ELF-1 (cell line): ENCODE data around the gene FXR2.
"Not testable (repeated sequence)": the region's sequence is repeated elsewhere in the genome, so short reads cannot be mapped to it uniquely, and the experiment has no call there.

ENCODE experiments used
- DNase-seq: peaks from one replicate; pipeline ENCODE4 v3.0.0-alpha.2; 2016; ENCODE audit warnings: low read depth, low spot score

FXR2 gene

DNA sequence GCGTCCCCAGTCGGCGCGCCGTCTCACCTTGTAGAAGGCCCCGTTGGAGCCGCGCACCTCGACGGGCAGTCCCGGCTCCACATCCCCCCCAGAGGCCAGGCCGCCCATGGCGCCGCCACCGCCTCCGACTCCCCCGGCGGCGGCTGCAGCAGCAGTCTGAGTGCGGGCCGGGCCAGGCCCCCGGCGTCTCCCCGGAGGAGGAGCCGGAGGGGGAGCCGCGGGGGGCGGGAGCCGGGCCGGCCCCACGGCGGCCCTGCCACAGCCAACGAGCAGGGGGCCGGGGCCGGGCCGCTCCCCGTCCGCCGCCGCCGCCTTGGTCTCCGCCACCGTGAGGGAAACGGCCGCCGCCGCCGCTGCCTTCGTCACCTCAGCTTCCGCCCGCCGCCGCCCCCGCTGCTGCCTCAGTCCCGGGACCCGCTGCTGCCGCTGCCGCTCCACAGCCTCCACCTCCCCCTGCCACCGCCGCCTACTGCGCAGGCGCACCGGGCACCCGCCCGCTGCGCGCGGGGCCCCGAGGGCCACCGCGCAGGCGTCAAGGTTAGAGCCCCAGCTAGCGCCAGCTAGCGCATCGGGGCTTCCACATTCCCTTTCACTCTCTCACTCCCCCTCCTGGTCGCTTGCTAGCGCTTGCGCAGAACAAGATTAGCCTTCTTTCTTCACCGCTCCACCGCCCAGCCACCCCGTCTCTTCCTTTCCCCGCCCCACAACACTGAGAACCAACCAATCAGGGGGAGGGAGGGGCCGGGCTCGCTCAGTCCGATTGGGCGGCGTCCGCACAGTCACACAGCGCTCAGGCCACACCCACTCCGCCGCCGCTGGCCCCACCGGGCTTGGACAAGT lies at the start of gene FXR2:
TSS of gene FXR2 (minus strand) at position 473 of the 840 bp plus-strand sequence. CDS start at position 108, 365 bp downstream.
- peak; percentile 100 for DNase-seq

DNA sequence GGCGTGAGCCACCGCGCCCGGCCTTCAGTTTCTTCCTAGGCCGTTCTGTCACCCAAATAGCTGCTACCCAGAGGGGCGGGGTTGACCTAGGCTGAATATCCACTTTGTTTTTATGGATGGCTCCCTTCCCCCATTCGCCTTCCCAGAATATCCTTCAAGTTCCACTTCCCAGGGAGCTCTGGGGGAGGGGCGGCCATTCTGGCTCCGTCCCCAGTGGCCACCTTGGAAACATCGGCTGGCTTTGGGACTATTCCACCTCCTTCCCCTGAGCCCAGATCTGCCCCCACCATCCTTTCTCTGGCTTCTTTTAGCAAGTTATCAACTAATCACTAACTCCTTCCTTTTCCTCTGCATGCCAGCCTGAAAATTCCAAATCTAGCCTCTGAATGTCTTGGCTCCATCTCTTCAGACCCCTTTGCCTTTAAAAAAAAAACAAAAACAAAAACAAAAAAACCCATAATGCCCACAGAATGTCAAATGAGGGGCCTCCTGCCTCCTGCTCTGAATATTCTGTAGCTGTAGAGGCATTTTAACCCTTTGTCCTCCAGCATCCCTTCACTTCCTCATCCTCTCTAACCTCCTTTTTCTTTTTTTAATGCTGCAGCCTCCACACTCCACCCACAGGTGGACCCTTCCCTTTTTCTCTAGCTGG lies 42.4 kb upstream of the FXR2 start:
- peak; percentile 94 for DNase-seq

DNA sequence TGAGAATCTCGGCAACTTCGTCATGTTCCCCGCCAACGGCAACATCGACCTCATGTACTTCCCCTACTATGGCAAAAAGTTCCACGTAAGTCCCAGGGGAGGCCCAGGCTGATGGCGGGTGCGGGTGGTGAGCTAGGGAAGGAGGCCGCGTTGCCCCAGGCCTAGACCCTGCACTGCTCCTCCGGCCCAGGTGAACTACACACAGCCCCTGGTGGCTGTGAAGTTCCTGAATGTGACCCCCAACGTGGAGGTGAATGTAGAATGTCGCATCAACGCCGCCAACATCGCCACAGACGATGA lies 40.8 kb upstream of the FXR2 start:
- no peak for DNase-seq

DNA sequence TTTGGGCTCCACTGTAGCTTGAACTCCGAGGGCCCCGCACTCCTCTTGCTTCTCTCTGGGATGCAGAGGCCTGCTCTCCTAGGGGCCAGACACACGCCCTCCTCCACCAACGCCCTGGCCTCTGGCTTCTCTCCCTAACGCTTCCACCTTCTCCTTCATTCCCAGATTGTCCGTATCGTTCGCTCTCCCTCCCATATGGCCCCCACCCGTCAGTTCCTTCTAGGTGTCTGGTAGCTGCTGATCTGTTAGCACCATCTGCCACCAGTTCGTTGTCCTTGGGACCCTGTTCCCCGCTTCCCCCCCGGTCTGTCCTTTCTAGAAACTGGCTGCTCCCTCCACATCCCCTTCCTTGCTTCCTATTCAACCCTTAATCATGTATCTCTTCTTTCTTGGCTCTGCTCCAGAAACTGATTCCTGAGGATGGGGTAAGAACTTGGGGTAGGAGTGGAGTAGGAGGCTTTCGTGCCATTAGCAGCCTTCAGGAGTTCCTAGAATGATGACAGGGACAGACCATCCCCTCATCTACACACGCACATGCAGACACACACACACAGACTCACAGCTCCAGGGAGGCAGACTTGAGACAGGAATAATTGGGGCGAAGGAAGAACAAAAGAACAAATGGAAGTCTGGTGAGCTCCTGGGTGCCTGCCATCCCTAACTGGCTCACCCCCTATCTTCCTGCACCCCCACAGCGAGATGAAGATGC lies 40.3 kb upstream of the FXR2 start:
- DNase-seq, result no peak

DNA sequence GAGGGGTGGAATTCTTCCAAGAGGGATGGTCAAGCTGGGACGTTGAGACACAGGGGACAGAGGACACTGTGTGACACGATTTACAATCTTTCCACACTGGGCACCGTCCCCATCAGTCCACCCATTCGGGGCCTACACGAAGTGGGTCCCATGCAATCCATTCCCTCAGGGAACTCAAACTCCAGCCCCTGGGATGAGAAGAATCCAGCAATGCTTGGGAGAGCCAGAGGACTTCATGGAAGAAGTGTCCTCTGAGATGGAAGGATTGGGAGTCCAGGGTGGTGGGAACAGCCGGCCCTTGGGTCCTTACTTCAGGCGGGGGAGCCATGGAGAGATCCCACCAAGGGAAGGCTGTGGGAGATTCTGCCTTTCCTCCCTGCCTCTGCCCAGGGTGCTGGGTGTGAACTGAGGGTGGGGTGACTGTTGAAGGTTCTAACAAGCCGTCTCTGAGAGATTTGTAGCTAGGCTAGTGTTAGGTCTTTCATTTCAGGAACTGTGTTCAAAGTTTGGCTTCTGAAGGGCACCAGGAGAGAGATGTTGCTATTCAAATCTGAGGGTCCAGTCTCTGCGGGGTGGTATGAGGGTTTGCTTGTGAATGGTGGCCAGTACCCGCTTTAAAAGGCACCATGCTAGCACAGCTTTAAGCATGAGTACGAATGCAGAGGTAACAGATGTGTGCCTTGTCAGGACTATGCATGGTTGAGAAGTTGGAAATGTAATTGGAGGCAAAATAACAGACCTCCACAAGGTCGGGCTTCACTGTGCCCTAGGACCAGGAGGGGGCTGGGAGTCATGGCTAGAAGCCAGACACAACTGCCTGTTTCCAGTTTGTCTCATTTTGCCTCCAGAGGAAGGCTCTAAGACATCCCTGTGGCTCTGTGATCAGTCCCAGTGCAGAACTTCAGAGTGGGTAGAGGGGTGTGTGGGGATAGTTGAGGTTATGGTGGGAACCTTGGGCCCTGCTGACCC lies 38.0 kb upstream of the FXR2 start:
- DNase-seq, result no peak

DNA sequence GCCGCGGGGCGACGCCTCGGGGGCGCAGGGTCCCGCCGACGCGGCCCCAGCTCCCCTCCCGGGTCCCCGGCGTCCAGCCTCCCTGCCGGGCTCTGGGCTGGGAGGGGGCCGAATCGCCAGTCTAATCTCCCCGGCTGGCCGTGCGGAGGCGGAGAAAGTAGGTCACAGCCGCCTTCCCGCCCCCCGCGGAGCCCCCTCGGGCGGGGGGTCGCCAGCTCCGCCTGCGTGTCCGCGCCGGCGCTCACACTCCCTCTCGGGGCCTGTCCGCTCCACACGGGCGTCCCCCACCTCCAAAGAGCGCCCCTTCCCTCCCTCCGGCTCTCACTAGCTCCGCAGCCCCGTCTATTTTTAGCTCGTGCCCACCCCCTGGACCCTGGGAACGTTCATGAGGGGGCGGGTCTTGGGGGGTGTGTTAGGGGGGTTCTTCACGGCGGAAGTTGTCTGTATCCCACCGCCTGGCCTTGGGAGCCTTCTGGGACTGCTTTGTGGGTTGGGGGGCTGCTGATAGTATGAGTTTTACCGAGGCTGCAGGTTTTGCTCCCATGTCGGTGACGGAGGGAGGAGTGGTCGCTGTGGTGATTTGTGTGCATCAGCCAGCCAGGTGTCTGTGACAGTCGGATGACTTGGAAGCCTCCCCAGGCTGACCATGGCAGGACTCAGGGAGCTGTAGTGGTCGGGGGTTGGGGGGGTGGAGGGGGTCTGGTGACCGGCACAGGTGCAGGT lies 37.1 kb upstream of the FXR2 start:
- DNase-seq, result peak; percentile 26

DNA sequence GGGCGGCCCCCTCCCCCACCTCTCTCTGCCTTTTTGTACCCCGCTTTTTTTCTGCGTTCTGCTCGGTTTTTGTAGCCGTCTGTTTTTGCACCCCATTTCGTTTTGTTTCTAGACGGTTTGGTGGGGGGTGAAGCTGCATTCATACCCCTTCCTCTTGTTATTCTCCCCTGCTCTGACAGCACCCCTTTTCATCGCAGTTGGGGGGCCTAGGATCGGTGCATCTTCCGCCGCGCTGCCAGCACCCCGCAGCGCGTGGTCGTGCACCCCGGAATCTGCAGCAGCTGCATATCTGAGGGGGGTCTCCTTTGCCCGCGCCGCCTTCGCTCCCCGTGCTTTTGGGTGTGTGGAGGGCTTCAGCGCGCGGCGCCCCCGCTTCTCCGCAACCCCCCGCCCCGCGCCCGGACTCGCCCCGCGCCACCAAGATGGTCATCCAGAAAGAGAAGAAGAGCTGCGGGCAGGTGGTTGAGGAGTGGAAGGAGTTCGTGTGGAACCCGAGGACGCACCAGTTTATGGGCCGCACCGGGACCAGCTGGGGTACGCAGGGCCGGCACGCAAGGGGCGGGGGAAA lies 36.5 kb upstream of the FXR2 start:
- DNase-seq, result no peak

DNA sequence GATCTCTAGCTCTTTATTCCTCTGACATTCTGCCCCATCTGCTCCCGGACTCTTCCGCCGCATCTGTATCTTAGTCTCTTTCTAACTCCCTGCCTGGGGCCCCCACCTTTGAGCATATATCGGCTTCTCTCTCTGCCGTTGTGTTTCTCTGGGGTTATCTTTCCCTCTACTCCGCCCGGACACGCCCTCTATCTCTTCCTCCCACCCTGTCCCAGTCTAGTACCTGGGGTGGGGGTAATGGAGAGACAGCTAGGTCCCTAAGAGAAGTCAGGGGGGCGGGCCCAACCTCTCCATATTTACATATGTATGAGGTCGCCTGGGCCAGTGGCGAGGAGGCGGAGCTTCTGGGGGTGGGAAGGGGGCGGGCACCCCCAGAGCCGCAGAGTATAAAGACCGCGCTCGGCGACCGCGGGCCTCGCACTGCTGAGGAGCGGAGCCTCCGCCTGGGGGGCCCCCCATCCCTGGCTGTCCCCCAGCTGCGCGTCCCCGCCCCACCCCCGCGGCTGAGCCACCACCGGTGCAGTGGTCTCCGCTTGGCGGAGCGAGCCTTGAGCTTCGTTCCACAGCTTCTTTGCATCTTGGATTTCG lies 35.9 kb upstream of the FXR2 start, which contains the start of gene ATP1B2:
TSS of gene ATP1B2 (plus strand) at position 418 of the 588 bp plus-strand sequence. CDS start 593 bp downstream, outside the sequence.
- DNase-seq, result peak; percentile 88

DNA sequence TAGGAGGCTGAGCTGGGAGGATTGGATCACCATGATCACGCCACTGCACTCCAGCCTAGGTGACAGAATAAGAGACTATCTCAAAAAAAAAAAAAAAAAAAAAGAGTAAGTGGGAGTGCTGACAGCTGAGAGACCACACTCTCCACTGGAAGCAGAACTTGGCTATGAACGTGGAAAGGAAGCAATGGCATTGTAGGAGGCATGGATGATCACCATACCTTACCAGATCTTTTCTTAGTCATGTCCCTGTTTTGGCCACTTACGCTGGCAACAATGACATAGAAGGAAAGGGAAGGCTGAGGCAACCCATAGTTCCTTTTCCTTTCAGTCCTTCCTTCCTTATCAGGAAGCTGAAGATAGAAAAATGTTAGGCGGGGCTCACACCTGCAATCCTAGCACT lies 32.3 kb upstream of the FXR2 start:
- DNase-seq, result no peak

DNA sequence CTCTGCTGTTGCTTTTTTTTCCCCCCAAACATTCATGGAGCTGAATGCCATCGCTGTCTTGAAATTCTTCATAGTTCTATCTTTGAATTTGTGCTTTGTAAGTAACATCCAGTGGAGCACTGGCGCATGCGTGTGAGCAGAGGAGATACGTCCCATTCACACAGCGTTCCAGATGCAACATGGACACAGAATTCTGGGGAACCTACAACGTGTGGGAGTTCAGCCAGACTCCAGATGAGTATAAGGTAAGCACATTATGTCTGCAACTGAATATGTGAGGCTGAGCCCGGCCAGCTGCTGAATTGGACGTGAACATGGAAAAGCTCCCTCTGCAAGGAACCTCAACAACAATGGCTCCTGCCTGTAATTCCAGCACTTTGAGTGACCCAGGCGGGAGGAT lies 31.8 kb upstream of the FXR2 start:
- DNase-seq, result no peak

DNA sequence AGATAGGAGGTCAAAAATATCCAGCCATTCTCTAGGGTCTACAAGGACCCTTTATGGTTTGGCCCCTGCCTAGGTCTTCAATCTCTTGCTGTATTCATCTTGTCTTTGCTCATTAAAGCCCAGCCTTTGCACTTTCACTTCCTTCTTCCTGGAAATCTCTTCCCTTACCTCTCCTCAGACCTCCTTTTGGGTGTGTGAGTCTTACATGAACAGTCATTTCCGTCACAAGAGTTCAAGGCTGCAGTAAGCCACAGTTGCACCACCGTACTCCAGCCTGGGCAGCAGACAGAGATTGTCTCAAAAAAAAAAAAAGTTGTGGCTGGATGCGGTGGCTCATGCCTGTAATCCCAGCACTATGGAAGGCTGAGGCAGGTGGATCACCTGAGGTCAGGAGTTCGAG lies 30.1 kb upstream of the FXR2 start:
- no peak for DNase-seq

DNA sequence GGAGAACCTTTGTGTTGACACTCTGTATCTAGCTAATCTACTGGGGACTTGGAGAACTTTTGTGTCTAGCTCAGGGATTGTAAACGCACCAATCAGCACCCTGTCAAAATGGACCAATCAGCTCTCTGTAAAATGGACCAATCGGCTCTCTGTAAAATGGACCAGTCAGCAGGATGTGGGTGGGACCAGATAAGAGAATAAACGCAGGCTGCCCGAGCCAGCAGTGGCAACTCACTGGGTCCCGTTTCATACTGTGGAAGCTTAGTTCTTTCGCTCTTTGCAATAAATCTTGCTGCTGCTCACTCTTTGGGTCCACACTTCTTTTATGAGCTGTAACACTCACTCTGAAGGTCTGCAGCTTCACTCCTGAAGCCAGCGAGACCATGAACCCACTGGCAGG lies 26.9 kb upstream of the FXR2 start:
- not testable (repeated sequence) for DNase-seq

DNA sequence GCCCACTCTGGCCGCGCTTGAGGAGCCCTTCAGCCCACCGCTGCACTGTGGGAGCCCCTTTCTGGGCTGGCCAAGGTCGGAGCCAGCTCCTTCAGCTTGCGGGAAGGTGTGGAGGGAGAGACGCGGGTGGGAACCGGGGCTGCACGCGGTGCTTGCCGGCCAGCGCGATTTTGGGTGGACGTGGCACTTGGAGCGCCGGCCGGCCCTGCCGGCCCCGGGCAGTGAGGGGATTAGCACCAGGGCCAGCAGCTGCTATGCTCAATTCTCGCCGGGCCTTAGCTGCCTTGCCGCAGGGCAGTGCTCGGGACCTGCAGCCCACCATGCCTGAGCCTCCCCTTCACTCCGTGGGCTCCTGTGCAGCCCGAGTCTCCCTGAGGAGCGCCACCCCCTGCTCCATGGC lies 26.1 kb upstream of the FXR2 start:
- no peak for DNase-seq

DNA sequence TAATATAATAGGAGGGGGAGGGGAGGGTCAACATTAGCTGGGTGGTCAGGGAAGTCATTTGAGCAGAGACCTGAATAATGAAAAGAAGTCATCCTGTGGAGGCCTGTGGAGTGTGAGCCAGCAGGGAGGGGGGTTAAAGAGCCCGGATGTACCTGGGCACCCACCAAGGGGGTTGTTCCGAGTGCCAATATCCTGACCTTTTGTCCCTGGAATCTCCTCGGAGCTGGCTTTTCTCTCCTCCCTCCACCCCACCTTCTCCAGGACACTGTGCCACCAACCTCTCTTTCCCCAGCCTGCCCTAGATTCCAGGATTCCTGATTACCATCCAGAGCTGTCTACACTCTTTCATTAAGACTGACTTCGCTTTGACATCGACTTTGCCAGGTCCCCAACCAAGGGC lies 21.5 kb upstream of the FXR2 start:
- no peak for DNase-seq

DNA sequence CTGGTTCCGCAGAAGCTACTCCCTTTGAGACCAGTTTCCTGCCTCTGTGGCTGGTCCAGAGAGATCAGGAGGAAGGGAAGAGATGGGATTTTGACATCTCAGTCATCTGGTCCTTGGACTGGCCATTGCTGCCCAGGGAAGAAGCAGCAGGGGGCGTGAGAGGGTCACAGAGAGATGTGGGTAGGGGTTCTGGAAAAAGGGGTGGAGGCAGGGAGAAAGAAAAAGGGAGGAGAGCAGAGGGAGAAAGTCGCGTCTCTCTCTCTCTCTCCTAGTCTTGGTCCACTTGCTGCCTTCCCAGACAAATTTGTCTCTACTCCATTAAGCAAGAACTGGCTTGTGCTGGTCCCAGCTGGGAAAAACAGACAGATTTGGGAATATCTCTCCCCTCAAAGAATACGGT lies 19.7 kb upstream of the FXR2 start:
- DNase-seq, result peak; percentile 80

DNA sequence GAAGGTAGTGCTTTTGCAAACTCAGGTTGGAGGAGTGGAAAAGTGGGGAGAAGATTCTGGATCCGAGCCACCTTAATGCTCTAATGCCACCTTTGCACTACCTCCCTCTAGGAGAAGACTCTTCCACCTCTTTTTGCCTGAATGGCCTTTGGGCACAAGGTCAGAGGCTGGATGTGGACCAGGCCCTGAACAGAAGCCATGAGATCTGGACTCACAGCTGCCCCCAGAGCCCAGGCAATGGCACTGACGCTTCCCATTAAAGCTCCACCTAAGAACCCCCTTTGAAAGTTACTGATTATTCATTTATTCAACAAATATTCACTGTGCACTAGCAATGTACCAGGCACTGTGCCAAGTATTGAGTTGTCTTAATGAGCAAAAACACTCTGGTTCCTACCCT lies 18.4 kb upstream of the FXR2 start:
- DNase-seq, result no peak

DNA sequence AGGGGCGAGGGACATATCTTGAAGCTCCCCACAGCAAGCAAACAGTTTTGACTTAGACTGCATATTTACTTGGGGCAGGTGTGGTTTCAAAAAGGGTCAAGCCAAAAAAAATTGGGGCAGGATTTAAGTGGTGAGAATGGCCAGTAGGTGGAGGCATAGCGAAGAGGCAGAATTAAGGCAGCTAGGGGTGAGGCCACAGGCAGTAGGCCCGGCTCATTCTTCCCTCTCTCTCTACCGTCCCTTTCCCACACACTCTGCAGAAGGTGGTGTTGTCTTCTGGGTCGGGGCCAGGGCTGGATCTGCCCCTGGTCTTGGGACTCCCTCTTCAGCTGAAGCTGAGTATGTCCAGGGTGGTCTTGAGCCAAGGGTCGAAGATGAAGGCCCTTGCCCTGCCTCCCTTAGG lies 17.8 kb upstream of the FXR2 start:
- DNase-seq, result peak; percentile 77

DNA sequence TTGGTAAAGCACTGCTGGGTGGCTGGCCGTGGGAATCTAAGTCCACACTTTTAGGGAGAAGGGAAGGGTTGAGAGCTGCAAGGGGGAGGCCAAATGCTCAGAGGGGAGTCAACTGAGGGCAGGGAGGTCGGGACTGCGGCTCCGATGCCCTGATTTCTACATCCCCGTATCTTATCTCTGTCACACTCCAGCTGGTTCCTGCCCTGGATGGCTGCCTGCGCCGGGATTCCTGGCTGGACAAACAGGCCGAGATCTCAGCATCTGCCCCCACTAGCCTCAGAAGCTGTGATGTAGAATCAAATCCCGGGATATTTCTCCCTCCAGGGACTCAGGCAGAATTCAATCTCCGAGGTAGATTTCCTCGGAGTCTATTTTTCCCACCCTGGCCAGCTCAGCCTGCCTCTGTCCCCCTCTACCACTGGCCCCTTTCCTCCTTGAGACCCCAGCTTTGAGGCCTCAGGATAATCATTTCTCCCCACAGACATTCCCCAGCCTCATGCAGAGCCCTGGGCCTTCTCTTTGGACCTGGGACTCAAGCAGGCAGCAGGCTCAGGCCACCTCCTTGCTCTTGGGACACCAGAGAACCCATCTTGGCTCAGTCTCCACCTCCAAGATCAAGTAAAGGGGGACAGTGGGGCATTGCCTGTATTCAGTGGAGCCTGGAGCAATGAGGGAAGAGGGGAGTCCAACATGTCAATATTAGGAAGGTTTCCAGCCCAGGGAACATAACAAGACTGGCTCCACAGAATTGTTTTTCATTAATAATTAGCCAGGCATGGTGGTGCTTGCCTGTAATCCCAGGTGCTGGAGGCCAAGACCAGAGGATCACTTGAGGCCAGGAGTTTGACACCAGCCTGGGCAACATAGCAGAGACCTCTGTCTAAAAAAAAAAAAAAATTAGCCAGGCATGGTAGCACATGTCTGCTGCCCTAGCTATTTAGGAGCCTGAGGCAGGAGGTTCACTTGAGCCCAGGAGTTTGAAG lies 17.0 kb upstream of the FXR2 start:
- DNase-seq, result no peak
